Renal cortex interstitium (tissue), 11 donors: ENCODE results near the gene PCDHGB7. TPM values are rescaled to one million over a fixed set of nuclear protein-coding genes. Genes with fewer than 3 reads are reported as not detected.
A peak's percentile ranks its signal among the peaks of the same experiment; 100 is the strongest.
"Not testable (repeated sequence)": the region's sequence is repeated elsewhere in the genome, so short reads cannot be mapped to it uniquely, and the experiment has no call there.

Source experiments
- DNase-seq, 11 donors: peaks; one replicate each; pipeline ENCODE4 v3.0.0-alpha.2; 2013; ENCODE audit warnings: low read depth in 9 of 11, low spot score in 4 of 11; ENCODE audit errors: extremely low read depth in 1 of 11
- polyA plus RNA-seq, 3 donors: library from polyadenylated mRNA; unstranded; fragments of 120-200 nt; gene quantifications; one replicate each; pipeline ENCODE4 v1.2.1, GENCODE V29; 2013; ENCODE audit not compliant: insufficient read length in 3 of 3

PCDHGB7 gene
- polyA plus RNA-seq, 3 donors = 15.2 to 16.6 (median 15.7) TPM

- DNase-seq = not testable (repeated sequence)
These were observed 2.8 kb upstream of the PCDHGB7 start for GRCh38 chr5:141414548-141415274.

DNA sequence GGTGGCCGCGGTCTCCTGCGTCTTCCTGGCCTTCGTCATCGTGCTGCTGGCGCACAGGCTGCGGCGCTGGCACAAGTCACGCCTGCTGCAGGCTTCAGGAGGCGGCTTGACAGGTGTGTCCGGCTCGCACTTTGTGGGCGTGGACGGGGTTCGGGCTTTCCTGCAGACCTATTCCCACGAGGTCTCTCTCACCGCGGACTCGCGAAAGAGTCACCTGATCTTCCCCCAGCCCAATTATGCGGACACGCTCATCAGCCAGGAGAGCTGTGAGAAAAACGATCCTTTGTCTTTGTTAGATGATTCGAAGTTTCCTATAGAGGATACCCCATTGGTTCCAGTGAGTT lies 2.2 kb upstream of the PCDHGB7 start:
- not testable (repeated sequence) for DNase-seq

DNA sequence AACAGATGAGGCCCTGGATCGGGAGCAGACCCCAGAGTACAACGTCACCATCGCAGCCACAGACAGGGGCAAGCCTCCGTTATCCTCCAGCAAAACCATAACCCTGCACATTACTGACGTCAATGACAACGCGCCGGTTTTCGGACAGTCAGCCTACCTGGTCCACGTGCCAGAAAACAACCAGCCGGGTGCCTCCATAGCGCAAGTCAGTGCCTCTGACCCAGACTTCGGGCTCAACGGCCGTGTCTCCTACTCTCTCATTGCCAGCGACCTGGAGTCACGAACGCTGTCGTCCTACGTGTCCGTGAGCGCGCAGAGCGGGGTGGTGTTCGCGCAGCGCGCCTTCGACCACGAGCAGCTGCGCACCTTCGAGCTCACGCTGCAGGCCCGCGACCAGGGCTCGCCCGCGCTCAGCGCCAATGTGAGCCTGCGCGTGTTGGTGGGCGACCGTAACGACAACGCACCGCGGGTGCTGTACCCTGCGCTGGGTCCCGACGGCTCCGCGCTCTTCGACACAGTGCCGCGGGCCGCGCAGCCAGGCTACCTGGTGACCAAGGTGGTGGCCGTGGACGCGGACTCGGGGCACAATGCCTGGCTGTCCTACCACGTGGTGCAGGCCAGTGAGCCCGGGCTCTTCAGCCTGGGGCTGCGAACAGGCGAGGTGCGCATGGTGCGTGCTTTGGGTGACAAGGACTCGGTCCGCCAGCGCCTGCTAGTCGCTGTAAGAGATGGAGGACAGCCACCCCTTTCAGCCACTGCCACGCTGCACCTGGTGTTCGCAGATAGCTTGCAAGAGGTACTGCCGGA lies 1.8 kb downstream of the PCDHGB7 start:
- DNase-seq = no peak

DNA sequence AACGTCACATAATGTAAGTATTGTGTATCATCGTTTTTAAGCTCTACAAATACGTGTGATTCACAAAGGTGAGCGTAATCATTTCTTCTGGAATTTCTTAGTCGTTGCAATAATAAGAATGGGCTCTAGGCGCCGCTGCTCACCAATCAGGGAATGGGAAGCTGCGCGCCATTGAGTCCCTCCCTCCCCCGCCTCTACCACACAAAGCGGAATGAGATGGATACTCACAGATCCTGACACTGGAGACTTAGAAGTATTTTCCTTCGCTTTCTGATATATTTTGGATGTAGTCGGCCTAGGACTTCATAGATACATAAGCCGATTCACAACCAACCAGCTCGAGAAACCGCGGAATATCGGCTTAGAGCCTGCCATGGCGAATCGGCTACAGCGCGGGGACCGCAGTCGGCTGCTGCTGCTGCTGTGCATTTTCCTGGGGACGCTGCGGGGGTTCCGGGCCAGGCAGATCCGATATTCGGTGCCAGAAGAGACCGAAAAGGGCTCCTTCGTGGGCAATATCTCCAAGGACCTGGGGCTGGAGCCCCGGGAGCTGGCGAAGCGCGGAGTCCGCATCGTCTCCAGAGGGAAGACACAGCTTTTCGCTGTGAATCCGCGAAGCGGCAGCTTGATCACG lies 3.5 kb downstream of the PCDHGB7 start, which contains the start of gene PCDHGA11:
PCDHGA11 (plus strand) TSS at position 197 of the 634 bp plus-strand sequence; CDS start at position 374, 177 bp downstream.
- DNase-seq = peak in 1 of 11 donors; percentile 22

DNA sequence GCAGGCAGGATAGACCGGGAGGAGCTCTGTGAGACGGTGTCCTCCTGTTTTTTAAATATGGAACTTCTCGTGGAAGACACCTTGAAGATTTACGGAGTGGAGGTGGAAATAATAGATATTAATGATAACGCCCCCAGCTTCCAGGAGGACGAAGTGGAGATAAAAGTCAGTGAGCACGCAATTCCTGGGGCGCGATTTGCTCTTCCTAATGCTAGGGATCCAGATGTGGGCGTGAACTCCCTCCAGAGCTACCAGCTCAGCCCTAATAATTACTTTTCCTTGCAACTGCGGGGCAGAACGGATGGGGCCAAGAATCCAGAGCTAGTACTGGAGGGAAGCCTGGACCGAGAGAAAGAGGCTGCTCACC lies 4.0 kb downstream of the PCDHGB7 start:
- DNase-seq = no peak

DNA sequence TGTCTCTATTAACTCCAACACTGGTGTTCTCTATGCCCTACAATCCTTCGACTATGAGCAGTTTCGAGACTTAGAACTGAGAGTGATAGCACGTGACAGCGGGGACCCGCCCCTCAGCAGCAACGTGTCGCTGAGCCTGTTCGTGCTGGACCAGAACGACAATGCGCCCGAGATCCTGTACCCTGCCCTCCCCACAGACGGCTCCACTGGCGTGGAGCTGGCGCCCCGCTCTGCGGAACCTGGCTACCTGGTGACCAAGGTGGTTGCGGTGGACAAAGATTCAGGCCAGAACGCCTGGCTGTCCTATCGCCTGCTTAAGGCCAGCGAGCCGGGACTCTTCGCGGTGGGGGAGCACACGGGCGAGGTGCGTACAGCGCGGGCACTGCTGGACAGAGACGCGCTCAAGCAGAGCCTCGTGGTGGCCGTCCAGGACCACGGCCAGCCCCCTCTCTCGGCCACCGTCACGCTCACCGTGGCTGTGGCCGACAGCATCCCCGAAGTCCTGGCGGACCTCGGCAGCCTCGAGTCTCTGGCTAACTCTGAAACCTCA lies 5.3 kb downstream of the PCDHGB7 start:
- no peak for DNase-seq

DNA sequence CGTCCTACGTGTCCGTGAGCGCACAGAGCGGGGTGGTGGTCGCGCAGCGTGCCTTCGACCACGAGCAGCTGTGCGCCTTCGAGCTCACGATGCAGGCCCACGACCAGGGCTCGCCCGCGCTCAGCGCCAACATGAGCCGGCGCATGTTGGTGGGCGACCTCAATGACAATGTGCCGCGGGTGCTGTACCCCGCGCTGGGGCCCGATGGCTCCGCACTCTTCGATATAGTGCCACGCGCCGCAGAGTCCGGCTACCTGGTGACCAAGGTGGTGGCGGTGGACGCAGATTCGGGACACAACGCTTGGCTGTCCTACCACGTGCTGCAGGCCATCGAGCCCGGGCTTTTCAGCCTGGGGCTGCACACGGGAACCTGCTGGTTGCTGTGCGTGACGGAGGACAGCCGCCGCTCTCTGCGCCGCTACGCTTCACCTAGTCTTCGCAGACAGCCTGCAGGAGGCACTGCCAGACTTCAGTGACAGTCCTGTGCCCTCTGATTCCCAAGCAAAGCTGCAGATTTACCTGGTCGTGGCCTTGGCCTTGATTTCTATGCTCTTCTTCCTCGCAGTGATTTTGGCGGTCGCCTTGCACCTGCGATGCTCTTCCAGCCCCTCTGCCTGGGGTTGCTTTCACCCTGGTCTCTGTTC lies 10.4 kb downstream of the PCDHGB7 start:
- DNase-seq = no peak

- peak in 1 of 11 donors; percentile 11 for DNase-seq
These were observed 13.0 kb downstream of the PCDHGB7 start, which contains the start of gene PCDHGA12 for GRCh38 chr5:141430332-141431113. Gene PCDHGA12, plus strand, starts transcription at chr5:141430507. Its CDS starts 253 bp downstream, at chr5:141430760.

- DNase-seq = no peak
These were observed 13.8 kb downstream of the PCDHGB7 start for GRCh38 chr5:141431286-141431685.

DNA sequence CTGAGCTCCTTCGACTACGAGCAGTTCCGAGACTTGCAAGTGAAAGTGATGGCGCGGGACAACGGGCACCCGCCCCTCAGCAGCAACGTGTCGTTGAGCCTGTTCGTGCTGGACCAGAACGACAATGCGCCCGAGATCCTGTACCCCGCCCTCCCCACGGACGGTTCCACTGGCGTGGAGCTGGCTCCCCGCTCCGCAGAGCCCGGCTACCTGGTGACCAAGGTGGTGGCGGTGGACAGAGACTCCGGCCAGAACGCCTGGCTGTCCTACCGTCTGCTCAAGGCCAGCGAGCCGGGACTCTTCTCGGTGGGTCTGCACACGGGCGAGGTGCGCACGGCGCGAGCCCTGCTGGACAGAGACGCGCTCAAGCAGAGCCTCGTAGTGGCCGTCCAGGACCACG lies 14.8 kb downstream of the PCDHGB7 start:
- DNase-seq = not testable (repeated sequence)

- DNase-seq = not testable (repeated sequence)
These were observed 15.2 kb downstream of the PCDHGB7 start for GRCh38 chr5:141432726-141433125.

GRCh38 chr5:141434006-141434405 lies 16.5 kb downstream of the PCDHGB7 start:
- DNase-seq = no peak

DNA sequence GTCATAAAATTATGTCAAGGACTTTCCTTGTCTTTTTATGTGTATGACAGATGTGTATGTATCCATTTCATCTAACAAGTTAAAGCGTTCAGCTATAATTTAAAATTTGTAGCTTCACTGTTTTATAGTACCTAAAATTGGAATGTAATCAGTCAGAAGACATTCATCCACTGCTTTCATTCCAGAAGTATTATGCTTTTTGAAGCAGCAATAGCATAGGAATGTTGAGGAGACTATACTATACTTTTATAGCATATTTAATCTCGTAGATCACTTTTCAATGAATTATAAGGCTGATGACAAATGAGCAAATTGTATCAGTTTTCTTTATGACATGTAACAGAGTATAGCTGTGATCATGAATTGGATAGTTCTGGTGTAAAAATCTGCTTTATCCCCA lies 19.7 kb downstream of the PCDHGB7 start:
- DNase-seq = no peak

DNA sequence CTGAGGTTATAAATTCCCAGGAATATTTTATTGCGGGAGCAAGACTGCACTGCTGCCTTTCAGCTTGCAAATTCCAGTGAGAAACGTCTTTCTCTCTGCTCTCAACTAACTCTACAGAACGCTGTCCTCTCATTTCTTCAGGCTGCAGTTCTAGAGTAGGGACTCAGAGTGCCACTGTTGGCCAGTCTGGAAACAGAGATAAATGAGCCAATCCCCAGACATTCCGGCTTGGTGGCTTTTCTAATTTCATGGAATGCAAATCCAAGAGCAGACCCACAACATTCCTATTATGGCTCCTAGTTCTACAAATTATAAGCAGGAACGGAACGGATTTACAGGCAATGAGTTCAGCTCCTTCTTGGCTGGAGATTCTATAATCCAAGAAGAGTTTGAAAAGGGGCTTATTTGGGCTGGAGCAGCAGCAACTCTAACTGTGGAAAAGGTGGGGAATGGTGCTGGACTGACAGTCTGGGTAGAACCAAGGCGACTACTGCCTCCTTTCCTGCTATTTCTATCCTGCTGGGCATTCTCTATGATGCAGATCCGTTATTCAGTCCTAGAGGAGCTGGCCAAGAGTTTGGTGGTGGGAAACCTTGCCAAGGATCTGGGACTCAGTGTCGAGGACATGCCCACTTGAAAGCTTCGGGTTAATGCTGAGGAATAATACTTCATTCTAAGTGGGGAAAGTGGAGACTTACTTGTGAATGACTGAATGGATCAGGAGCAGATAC lies 22.1 kb downstream of the PCDHGB7 start:
- no peak for DNase-seq

DNA sequence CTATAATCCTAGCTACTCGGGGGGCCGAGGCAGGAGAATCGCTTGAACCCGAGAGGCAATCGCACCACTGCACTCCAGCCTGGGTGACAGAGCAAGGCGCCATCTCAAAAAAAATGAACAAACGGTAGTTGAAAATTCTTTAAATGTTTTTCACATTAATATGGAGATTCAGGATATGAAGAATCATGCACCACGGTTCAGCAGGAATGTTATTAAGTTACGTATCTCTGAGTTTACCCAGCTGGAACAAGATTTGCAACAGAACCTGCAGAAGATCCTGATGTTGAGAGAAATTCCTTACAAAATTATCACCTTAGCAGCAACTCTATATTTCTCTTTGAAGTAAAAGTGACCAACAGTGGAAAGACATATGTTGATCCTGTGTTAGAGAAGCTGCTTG lies 22.9 kb downstream of the PCDHGB7 start:
- DNase-seq = no peak

DNA sequence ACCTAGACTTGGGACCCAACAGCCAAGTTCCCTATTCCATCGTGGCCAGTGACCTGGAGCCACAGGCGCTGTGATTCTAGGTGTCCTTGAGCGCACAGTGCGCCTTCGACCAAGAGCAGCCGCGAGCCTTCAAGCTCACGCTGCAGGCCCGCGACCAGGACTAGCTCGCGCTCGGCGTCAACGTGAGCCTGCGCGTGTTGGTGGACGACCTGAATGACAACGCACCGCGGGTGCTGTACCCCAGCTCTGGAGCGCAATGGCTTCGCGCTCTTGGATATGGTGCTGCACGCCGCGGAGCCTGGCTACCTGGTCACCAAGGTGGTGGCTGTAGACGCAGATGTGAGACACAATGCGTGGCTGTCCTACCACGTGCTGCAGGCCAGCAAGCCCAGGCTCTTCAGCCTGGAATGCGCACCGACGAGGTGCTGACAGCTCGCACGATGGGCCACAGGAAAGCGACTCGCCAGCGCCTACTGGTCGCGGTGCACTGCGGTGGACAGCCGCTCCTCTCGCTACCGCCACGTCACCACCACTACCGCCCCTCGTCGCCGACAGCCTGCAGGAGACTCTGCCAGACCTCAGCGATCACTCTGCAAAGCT lies 24.2 kb downstream of the PCDHGB7 start:
- DNase-seq = no peak

DNA sequence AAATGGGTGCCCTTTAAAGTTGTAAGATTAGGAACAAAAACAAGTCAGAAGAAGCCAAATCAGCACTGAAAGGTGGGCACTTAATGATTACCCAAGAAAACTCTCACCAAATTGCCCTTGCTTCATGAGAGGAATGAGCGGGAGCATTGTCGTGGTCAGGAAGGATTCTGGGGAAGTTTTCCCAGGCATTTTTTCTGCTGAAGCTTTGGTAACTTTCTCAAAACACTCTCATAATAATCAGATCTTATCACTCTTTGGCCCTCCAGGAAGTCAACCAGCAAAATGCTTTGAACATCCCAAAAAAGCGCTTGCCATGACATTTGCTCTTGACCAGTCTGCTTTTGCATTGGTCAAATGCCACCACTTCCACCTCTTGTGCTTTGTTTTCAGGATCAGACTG lies 47.9 kb downstream of the PCDHGB7 start:
- no peak for DNase-seq
